ENCODE data around the gene C16orf96.

DNA sequence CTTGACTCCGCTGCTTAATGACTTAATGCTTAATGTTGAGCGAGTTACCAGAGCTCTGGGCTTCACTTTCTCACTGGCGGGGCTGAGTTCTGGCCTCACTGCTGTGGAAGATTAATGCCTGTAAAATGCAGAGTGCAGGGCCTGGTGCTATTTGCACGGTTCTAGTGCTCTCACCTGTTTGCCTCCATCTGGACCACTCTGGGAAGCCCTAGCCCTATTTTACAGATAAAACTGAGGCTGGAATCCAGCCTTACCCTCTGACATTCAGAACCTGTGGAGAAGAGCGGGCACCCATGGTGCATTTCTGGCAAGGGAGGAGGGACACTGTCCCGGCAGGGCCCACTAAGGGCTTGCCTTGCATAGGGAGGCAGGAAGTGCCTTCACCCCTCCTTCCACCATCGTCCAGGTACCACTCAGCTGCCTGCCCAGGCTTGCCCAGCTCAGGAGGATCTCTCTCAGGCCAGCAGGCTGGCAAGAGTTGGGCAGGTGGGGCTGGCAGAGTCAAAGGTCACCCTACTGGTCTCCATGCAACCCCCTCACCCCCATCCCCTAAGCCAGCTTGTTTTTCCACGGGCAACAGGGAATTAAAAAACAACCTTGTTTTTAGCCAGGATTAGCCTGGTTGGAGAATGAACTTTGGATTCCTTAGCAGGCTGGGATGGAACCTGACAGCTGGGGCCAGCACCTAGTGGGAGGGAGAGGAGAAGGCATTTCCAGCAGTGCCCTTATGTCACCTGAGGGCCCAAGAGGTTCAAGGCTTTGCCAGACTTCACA lies 62.7 kb downstream of the C16orf96 start:
- no peak for TF ChIP-seq CTCF (IDR thresholded peaks at IDR 0.05; ENCODE audit: extremely low read depth in 1 of 2, insufficient read depth in 1 of 2, low read depth in 1 of 2, low read length in 2 of 2)
- TF ChIP-seq EZH2 (IDR thresholded peaks at IDR 0.05; ENCODE audit: borderline replicate concordance, low read depth, low read length, severe bottlenecking) = no peak
- TF ChIP-seq JUN (IDR thresholded peaks at IDR 0.05; ENCODE audit: borderline replicate concordance, insufficient read depth, insufficient read length, low read depth) = no peak
- no peak for TF ChIP-seq POLR2A (IDR thresholded peaks at IDR 0.05; ENCODE audit: low read depth, low read length)
- no peak for TF ChIP-seq POLR2AphosphoS5 (IDR thresholded peaks at IDR 0.05; ENCODE audit: insufficient read depth, low read depth, low read length)
- no peak for TF ChIP-seq MYC (IDR thresholded peaks at IDR 0.05; ENCODE audit: low read depth, low read length)
- TF ChIP-seq, protein P1, sequence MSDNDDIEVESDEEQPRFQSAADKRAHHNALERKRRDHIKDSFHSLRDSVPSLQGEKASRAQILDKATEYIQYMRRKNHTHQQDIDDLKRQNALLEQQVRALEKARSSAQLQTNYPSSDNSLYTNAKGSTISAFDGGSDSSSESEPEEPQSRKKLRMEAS (IDR thresholded peaks at IDR 0.05; ENCODE audit: insufficient read depth, insufficient read length) = no peak

Measured in endothelial cell of umbilical vein (primary cell).